ENCODE results near the gene ZNF862.

DNA sequence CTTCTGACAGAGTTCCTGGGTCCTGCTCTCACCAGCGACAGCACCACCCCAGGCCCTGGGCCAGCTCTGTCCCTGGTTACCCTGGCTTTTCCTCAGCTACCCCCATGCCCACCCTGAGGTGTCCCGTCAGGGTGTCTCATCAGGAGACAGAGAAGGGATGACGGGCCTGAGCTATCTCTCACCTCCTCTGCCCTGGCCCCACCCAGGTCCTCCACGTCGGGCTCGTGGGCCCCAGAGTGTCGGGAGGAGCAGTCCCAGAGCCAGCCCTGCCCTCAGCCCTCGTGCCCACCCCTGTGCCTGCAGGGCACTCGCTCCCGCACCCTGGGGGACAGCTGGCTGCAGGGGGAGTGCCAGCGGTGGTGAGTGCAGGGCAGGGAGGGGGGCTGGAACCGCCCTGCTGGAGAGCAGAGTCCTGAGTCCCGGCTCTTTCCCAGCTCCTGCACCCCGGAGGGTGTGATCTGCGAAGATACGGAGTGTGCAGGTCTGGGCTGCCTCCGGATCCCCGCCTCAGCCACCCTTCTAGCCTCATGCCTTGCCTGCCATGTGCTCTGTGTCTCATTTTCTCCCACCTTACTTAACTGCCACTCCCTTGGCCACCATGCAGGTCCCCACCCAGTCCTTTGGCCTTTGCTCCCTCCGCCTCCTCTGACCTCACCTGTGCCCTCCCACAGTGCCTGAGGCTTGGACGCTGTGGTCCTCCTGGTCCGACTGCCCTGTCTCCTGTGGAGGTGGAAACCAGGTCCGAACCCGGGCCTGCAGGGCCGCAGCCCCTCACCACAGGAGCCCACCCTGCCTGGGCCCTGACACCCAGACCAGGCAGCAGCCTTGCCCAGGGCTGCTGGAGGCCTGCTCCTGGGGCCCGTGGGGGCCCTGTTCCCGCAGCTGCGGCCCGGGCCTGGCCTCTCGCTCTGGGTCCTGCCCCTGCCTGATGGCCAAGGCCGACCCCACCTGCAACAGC is 16.7 kb upstream of the ZNF862 start:
- TF ChIP-seq, protein P1, sequence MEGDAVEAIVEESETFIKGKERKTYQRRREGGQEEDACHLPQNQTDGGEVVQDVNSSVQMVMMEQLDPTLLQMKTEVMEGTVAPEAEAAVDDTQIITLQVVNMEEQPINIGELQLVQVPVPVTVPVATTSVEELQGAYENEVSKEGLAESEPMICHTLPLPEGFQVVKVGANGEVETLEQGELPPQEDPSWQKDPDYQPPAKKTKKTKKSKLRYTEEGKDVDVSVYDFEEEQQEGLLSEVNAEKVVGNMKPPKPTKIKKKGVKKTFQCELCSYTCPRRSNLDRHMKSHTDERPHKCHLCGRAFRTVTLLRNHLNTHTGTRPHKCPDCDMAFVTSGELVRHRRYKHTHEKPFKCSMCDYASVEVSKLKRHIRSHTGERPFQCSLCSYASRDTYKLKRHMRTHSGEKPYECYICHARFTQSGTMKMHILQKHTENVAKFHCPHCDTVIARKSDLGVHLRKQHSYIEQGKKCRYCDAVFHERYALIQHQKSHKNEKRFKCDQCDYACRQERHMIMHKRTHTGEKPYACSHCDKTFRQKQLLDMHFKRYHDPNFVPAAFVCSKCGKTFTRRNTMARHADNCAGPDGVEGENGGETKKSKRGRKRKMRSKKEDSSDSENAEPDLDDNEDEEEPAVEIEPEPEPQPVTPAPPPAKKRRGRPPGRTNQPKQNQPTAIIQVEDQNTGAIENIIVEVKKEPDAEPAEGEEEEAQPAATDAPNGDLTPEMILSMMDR (IDR thresholded peaks at IDR 0.05), result no peak
- no peak for TF ChIP-seq POLR2A (IDR thresholded peaks at IDR 0.05)
- no peak for TF ChIP-seq EP300 (IDR thresholded peaks at IDR 0.05)
